ENCODE measurements around the gene RIF1.

RIF1 gene

DNA sequence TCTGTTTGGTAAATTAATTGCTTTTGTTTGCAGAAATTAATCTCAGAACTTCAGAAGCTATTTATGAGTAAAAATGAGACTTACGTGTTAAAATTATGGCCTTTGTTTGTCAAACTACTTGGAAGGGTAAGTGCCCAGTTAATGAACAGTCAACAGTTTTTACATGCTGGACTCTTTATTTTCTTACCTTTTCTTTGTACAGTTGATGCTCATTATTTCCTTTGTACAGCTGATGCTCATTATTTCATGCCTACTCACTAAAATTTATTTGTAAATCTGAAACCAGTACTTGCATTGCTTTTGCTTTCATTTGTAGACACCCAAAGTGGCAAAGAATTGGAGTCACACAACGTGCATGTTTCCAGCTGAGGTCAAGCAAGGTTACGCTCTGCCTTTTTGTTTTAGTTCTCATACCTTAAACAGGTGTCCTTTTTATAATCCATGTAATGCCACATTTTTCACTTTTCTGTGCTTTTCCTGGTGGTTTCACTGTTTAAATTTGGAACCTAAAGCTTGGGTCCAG, 13.3 kb downstream of the RIF1 start:
- DNase-seq = no peak

DNA sequence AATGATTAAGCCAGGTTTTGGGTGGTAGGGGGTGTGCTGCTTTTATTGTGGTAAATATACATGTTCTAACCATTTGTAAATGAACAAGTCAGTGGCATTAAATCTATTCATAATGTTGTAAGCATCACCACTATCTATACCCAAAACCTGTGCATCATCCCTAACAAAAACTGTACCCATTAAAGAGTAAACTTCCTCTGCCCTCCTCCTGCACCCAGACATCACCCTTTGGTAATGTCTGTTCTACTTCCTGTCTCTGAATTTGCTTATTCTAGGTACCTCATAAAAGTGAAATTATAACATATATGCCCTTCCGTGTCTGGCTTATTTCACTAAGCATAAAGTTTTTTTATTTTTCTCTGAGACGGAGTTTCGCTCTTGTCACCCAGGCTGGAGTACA, 14.1 kb downstream of the RIF1 start:
- DNase-seq = no peak

DNA sequence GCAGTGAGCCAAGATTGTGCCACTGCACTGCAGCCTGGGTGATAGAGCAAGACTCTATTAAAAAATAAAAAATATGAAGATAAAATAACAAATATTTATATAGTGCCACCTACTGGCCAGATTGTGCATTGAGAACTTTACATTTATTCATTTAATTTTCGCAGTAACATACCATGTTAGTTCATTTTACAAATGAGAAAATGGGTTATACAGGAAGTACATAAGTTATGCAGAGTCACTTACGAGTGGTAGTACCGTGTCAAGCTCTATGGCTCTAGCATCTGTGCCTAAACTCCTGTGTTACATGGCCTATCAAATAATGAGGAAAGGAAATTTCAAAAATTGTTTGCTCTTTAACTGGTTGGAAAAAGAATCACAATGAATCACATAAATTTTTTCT, 27.9 kb downstream of the RIF1 start:
- no peak for DNase-seq

DNA sequence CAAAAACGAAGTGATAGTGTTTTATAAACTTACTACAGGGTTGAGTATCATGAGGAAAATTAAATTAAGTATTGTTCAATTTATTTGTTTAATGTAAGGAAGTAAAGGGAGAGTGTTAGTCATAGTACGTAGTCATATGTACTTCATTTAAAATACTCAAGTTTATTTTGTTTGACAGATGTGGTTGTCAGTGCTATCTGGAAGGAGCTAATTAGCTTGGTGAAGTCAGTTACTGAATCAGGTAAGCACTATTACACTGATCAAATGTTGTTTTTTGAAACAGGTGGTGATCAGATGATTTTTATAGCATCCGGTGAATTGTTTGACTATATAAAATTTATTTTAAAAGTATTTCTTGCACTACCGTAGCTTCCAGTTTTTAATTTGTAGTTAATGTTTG, 28.8 kb downstream of the RIF1 start:
- DNase-seq = no peak

DNA sequence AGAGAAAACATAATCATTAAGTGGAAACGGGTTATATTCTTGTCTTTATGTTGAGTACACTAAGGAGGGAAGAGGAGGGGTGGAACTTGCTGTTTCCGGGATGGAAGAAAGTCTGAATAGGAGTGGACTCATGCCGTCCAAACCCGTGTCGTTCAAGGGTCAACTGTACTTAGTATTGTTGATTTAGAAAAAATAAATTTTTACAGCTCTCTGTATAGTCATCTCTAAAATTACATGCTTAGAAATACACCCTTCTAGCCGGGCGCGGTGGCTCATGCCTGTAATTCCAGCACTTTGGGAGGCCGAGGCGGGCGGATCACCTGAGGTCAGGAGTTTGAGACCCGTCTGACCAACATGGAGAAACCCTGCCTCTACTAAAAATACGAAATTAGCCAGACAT, 29.4 kb downstream of the RIF1 start:
- no peak for DNase-seq

DNA sequence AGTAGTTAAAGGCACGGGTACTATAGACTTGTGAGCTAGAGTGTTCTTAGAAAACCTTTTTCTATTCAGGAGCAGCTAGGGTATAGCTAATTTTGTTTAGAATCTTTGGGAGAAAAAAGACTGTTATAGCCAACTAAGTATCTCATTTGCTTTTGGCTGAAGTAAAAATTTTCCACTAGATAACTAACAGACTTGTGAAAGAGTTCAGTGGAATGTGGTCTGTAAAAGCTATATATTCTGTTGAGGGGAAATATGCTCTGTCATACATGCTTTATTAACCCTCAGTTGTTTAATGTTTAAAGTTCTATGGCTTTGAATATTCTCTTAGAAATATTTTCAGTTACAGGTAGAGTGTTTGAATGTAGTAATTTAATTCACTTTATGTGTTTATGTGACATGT, 49.7 kb downstream of the RIF1 start:
- DNase-seq = no peak

DNA sequence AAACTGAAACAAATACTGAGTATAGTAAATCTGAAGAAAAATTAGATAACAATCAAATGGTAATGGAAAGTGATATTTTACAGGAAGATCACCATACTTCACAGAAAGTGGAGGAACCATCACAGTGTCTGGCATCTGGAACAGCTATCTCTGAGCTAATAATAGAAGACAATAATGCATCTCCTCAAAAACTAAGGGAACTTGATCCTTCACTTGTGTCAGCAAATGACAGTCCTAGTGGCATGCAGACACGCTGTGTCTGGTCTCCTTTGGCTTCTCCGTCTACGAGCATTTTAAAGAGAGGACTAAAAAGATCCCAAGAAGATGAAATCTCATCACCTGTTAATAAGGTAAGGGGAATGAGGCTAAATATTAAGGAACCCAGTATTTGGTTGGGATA, 56.1 kb downstream of the RIF1 start:
- no peak for DNase-seq

DNA sequence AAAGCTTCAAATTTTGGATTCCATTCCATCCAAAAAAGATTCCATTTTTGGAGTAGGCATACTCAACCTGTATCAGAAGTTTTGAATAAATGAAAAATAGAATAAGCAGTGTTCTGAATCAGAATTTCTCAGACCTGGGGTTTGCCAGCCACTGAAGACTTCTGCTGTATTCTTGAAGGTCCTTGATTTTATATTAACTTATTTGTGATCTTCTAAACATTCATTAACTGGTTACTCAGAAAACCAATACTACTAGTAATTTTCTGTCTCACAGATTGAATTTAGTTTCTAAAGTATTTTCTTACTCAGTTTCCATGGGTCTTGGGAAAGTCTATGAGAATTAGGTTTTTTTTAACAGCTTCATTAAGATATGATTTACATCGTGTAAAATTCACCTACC, 60.9 kb downstream of the RIF1 start:
- no peak for DNase-seq

DNA sequence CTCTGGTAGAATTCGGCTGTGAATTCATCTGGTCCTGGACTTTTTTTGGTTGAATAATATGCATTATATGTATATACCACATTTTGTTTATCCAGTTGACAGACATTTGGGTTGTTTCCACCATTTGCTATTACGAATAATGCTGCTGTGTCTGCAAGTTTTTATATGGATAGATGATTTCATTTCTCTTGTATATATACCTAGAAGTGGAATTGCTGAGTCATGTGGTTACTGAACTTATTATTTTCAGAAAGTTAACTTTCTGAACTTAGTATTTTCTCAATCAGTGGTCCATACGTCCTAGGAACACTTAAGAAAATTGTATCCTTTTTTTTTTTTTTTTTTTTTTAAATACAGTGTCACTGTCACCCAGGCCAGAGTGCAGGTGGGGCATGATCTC, 63.3 kb downstream of the RIF1 start:
- no peak for DNase-seq

DNA sequence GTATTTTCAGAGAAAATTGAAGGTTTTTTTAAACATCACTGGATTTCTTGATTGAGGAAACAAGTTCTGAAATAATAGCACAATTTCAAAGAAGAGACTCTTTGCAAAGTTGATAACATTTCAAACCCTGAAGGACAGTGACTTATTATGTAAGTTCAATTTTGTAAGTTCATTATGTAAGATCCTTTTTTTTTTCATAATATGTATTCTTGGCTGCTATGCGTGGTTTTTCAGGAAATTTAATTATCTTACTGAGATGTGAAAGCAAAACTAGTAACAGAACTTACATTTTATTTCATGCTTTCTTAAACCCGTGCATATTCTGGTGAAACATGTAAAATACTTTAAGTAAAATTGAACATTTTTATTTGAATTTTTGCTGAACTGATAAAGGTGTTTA, 65.4 kb downstream of the RIF1 start:
- no peak for DNase-seq

DNA sequence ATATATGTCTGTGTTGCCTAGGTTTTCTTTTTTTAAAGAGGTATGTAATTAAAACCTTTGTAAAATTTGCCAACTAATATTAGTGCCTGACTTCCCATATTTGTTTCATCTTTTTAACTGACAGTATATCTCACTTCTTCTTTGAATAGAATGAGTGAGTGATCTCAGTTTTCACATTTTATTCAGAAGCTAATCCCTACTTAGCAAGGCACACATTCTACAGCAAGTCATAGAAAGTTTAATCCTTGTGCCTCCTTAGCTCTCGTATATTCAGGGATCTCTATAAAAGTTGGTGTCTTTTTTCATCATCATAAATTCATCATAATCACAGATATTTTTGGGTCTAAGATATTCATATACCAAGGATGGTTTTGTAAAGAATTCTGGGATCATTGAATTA, 66.6 kb downstream of the RIF1 start:
- no peak for DNase-seq

DNA sequence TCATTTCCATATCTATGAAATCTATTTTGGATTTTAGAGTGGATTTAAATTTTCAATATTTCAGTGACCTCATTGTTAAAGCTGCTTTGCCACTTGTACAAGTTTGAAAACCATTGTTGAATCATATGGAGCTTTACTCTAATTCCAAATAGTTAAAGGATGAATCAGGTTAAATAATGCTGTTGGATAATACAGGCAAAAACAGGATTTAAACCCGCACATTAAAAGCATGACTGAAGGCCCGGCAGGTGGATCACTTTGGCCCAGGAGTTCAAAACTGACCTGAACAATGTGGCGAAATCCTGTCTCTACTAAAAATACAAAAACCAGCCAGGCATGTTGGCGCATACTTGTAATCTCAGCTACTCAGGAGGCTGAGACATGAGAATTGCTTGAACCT, 68.3 kb downstream of the RIF1 start:
- no peak for DNase-seq

DNA sequence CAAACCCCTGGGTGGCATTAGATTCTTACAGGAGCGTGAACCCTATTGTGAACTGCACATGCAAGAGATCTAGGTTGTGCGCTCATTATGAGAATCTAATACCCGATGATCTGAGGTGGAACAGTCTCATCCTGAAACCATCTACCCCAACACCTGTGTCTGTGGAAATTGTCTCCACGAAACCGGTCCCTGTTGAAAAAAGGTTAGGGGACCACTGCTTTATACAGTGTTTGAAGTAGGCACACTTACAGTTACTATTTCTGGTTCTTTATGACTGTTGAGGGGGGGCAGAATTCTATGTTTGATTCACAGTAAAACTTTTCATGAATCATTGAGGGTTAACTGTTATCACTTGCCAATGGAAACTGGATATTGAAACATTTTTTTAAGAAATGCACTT, 72.0 kb downstream of the RIF1 start:
- no peak for DNase-seq

DNA sequence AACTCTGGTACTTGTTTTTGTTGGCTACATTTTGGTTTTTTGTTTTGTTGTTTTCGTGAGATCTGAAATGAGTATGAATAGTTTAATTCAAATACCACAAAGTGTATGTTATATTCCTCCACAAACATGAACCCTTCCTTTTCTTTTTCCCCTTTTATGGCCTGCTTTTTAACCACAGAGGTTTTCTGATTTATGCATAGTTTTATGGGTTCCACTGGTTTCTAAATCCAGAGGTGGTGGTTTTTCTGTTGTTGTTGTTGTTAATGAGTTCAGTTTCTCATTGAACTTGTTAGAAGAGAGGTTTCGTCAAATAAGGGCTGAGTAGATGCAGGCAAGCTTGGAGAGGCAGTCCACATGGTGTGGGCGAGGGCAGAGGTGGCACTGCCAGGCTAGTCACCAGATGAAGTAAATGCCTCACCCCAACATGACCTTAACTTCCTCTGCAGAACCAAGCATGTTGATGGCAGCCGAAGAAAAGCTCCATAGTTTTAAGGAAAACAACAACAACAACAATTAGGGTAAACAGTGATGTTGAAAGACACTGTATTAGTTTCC, 72.5 kb downstream of the RIF1 start:
- no peak for DNase-seq

DNA sequence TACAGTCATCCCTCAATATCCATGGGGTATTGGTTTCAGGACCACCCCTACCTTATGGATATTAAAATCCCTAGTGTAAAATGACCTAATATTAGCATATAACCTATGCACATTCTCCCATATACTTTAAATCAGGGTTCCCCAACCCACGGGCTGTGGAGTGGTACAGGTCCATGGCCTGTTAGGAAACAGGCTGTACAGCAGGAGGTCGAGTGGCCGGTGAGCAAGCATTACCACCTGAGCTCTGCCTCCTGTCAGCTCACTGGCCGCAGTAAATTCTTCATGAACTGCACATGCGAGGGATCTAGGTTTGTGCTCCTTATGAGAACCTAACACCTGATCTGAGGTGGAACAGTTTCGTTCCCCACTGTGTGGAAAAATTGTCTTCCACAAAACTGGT, 73.8 kb downstream of the RIF1 start:
- DNase-seq = no peak

DNA sequence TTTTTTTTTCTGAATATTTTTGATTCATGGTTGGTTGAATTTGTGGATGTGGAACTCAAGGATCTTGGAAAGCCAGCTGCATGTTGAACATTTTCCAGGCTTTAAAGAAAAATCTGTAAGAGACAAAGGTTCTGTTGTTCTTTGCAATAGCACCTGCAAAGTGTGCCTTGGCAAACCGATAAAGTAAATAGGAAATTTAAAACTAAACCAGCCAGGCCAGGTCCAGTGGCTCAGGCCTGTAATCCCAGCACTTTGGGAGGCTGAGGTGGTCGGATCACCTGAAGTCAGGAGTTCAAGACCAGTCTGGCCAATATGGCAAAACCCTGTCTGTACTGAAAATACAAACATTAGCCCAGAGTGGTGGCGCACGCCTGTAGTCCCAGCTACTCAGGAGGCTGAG, 74.4 kb downstream of the RIF1 start:
- no peak for DNase-seq

DNA sequence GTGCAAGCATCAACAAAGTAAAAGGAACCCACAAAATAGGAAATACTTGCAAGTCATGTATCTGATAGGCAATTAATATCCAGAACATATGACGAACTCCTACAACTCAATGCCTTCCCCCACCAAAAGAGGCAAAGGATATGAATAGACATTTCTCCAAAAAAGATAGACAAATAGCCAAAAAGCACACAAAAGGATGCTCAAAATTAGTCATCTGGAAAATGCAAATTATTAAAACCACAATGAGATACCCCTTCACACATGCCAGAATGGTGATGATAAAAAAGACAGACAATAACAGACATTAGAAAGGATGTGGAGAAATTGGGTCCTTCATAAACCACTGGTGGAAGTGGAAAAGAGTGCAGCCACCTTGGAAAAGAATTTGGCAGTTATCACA, 76.4 kb downstream of the RIF1 start:
- DNase-seq = no peak

DNA sequence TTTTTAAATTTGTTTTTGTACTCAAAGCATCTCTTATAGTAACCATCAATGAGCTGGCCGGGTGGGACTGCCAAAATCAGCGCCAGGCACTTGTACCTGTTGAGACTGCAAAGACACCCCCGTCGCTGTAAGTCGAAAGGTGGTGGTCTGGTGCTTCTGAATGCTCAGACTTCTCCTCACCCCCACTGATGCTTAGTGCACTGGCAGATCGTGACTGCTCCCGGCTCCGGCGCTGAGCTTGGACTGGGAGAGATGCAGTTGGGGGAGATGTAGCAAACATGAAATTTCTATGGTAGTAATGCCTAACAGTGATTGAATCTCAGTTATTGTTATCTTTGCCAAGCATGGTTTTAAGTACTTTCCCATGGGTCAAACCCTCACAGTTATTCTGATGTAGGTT, 80.6 kb downstream of the RIF1 start:
- DNase-seq = no peak

DNA sequence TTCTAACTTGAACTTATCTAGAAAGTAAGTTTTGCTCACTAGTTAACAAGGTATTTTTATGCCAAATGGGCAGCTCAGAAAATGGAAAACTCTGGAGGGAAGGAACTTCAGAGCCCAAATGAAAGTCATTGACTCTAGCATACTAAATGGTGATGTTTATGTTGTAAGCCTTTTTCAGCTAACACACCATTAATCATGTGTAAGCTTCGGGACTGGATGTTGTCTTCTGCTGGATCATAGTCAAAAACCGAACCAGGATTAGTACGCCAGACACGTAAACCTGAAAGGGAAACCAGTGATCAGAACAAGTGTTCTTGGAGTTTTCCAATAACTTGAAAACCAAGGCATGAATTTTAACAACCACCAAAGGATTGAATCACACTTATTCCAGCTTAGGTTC, 81.8 kb downstream of the RIF1 start:
- DNase-seq = no peak

DNA sequence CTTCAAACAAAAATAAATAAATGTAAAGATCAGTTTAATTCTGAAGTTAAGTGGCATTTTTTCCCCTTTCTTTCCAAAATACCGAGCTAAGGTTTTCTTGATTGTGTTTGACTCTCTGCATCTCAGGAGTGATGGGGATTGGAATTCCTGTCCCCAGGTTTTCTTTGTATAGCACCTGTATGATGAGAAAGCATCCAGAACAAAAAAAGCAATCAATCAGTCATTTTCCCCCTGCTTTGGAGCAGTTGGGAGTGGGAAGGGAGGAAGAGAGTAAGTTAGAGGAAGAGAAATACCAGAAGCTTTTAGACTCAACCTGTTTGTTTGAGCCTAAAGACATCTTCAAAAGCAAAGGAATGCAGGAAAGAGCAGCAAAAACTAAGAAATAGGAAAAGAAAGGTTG, 88.5 kb downstream of the RIF1 start:
- DNase-seq = no peak

DNA sequence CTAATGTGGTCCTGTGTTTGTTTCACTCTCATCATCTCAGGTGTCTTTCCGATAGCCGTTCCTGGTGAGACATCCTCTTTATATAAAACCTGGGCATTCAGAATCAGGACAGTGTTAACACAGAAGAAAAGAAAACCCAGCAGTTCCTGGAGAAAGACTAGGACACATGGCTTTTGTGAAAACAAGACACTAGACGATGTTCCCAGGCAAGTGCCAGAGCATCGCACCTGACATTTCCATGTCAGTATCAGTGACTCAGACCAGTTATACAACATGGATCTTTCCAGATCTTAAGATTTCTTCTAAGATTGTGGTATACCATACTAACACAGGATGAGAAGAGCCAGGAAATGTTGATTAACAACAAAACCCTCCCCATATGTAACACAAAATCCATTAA, 96.5 kb downstream of the RIF1 start:
- no peak for DNase-seq

DNA sequence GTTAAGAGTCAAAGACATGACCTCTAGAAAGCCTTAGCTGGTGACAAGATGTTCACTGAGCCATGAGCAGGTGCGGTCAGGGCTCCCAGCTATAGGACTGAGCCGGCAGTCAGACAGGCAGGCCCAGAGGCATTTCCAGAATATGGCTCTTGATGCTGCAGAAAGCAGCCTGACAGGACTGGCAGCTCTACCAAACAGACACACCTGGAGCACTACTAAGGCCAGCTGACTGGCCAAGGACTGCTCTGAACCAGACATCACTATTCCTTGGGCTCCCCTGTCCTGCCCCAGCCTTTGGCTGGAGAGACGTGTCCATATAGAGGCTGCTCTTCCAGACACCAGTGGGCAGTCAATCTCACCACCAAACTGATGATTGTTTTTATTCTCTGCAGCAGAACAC, 98.8 kb downstream of the RIF1 start:
- DNase-seq = no peak

DNA sequence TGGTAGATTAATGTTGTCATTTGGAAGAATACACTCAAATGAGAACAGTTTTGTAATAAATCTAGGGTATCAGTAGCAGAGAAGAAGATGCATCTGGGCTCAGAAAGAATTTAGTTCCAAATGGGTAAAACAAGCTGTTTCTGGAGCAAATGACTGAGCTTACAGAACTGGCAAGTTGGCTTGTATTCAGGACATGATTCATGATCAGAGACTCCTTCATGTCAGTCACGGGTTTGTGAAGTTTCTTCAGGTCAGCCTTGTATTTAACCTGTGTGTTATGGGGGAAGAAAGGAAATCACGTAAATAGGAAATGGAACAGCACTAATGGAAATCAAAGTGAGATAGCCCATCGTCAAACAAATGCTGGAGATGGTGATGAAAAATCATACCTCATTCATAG, 109.1 kb downstream of the RIF1 start:
- no peak for DNase-seq

DNA sequence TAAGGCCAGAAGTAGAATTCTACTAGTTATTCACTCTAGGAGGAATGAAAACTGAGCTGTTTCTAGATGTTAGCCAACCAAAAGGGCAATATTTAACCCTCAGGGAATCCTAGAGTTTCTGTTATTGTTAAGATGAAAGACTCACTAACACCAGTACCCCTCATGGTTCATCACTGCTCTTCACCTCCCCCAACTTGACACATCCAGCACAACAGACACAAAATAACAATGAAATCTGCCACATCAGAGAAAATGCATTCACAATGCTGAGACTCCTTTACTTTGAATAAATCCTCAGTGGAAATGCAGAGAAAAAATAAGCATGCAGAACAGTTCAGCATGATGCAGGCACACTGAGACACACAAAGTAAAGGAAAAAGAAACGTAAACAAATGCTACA, 111.3 kb downstream of the RIF1 start:
- DNase-seq = no peak

DNA sequence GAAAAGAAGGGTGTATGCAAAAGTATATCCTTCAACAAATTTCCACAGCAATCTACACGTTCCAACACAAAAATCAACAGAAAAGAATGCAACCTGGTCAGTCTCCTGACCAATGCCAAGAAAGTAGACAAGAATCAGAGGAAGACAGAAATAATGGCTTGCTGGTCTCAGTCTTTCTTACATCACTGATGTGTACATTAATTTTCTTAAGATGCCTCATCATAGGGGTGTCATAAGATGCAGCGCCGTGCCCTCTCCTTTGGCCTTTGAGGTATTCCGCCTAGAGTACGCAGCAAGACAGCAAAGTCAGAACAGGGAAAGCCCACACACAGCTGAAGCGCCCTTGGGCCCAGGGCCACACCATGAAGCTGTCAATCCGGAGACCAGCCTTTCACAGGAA, 112.9 kb downstream of the RIF1 start:
- no peak for DNase-seq

DNA sequence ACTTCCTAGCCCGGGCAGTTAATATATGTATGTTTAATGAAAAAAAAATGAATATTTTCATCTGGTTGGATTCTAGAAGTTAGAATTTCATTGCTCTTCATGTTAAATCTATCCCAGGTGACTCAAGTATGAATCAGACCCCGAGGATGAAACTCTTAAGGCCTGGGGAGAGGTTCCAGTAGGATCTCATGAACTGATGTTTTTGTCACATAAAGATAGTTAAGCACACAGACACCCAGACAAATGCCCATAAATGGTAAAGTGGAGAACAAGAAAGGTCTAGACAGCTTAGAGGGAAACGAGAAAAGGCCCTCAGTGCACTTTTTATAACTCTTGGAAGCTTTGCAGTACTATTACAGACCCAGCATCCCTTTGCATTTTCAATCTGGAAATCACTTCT, 114.1 kb downstream of the RIF1 start:
- DNase-seq = no peak
